Stimulated activated CD4-positive, alpha-beta T cell treated with anti-CD3 and anti-CD28 coated beads, Interleukin-12 subunit alpha, Interleukin-12 subunit beta, amount 100 ng/mL, for 48 hours (primary cell): Measurements from ENCODE around the gene KLRC3.
A peak's percentile ranks its signal among the peaks of the same experiment; 100 is the strongest.
"Not testable (repeated sequence)": the region's sequence is repeated elsewhere in the genome, so short reads cannot be mapped to it uniquely, and the experiment has no call there.

Experiments
- DNase-seq, 3 donors: peaks; one replicate each; pipeline ENCODE4 v3.0.0-alpha.2; 2020; ENCODE audit warnings: low read depth in 2 of 3, low spot score in 1 of 3

Gene KLRC3

GRCh38 chr12:10369557-10370415 is 50.6 kb downstream of the KLRC3 start:
- DNase-seq, result no peak

GRCh38 chr12:10368206-10369171 is 51.9 kb downstream of the KLRC3 start:
- DNase-seq, result no peak

- DNase-seq, result not testable (repeated sequence)
Observed at GRCh38 chr12:10367714-10368113, 52.7 kb downstream of the KLRC3 start.

GRCh38 chr12:10366875-10367274 is 53.5 kb downstream of the KLRC3 start:
- DNase-seq, result no peak

- no peak for DNase-seq
Observed at GRCh38 chr12:10365696-10366405, 54.5 kb downstream of the KLRC3 start.

GRCh38 chr12:10364815-10365622 is 55.4 kb downstream of the KLRC3 start:
- DNase-seq, result peak in 1 of 3 donors; percentile 30

GRCh38 chr12:10363914-10364814 is 56.2 kb downstream of the KLRC3 start:
- no peak for DNase-seq

GRCh38 chr12:10363658-10363913 is 56.8 kb downstream of the KLRC3 start:
- DNase-seq, result no peak

- DNase-seq, result no peak
Observed at GRCh38 chr12:10362828-10363657, 57.4 kb downstream of the KLRC3 start.

- no peak for DNase-seq
Observed at GRCh38 chr12:10362325-10362724, 58.1 kb downstream of the KLRC3 start.
